Activated naive CD8-positive, alpha-beta T cell (primary cell): ENCODE data around the gene NRXN3.

Source experiments
- H3K27ac Mint-ChIP-seq: one replicate; pipeline ENCODE4 v1.8.0; 2021; ENCODE audit warnings: mixed read lengths
- H3K27me3 Mint-ChIP-seq: one replicate; pipeline ENCODE4 v1.8.0; 2021; ENCODE audit warnings: mixed read lengths
- H3K36me3 Mint-ChIP-seq: one replicate; pipeline ENCODE4 v1.8.0; 2021; ENCODE audit warnings: mixed read lengths
- H3K4me1 Mint-ChIP-seq: one replicate; pipeline ENCODE4 v1.8.0; 2021; ENCODE audit warnings: low read depth, mixed read lengths
- H3K4me3 Mint-ChIP-seq: one replicate; pipeline ENCODE4 v1.8.0; 2021; ENCODE audit warnings: mild to moderate bottlenecking, mixed read lengths
- H3K9me3 Mint-ChIP-seq: one replicate; pipeline ENCODE4 v1.8.0; 2021; ENCODE audit warnings: low read depth, mixed read lengths

The NRXN3 gene

GRCh38 chr14:78592616-78593219 is 422.5 kb downstream of the NRXN3 start:
- Mint-ChIP-seq H3K27me3 (peaks cover 5% of the 10 kb centered on the region), H3K4me3 (no peak overlapping the region), H3K9me3 (no peaks in the 10 kb centered on the region), H3K36me3 (no peaks in the 10 kb centered on the region), H3K4me1 (no peaks in the 10 kb centered on the region), H3K27ac (no peak overlapping the region)

DNA sequence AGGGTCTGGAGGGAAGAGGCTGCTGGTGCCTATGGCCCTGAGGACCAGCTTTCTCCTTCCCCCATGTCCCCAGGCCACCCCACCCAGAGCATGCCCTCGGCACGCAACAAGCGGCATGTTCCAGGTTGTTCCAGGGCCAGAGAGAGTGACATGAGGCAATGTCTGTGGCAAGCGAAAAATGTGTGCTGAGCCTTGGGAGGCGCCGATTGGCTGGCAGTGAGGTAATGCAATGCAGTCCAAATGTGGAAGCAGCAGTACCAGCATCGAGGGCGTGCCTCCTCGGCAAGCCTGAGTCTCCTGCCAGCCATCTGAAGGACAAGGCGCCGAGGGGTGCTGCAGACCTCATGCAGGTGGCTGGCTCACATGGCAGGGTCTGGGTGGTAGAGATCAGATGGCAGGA is 423.8 kb downstream of the NRXN3 start:
- peaks cover 11% of the 10 kb centered on the region for H3K27me3 Mint-ChIP-seq
- no peak overlapping the region for H3K27ac Mint-ChIP-seq
- no peaks in the 10 kb centered on the region for H3K9me3 Mint-ChIP-seq
- H3K4me3 Mint-ChIP-seq: no peak overlapping the region
- no peaks in the 10 kb centered on the region for H3K4me1 Mint-ChIP-seq
- no peaks in the 10 kb centered on the region for H3K36me3 Mint-ChIP-seq

DNA sequence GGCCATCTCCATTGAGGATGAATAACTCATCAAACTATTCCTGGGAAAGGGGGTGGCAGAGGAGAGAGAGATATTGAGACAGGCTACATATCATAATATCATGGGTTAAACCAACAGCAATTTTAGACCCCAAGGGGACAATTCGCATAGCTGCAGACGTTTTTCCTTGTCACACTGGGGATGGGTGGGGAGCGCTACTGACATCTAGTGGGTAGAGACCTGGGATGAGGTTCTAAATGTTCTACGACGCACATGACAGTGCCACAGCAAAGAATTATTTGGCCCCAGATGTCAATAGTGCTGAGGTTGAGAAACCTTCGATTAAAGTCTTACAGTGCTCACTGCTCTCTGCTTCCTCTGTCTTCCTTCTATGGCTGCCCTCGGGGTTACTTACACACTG is 425.6 kb downstream of the NRXN3 start:
- H3K27me3 Mint-ChIP-seq: peaks cover 11% of the 10 kb centered on the region
- no peaks in the 10 kb centered on the region for H3K36me3 Mint-ChIP-seq
- no peaks in the 10 kb centered on the region for H3K4me1 Mint-ChIP-seq
- H3K4me3 Mint-ChIP-seq: no peak overlapping the region
- no peak overlapping the region for H3K27ac Mint-ChIP-seq
- no peaks in the 10 kb centered on the region for H3K9me3 Mint-ChIP-seq

DNA sequence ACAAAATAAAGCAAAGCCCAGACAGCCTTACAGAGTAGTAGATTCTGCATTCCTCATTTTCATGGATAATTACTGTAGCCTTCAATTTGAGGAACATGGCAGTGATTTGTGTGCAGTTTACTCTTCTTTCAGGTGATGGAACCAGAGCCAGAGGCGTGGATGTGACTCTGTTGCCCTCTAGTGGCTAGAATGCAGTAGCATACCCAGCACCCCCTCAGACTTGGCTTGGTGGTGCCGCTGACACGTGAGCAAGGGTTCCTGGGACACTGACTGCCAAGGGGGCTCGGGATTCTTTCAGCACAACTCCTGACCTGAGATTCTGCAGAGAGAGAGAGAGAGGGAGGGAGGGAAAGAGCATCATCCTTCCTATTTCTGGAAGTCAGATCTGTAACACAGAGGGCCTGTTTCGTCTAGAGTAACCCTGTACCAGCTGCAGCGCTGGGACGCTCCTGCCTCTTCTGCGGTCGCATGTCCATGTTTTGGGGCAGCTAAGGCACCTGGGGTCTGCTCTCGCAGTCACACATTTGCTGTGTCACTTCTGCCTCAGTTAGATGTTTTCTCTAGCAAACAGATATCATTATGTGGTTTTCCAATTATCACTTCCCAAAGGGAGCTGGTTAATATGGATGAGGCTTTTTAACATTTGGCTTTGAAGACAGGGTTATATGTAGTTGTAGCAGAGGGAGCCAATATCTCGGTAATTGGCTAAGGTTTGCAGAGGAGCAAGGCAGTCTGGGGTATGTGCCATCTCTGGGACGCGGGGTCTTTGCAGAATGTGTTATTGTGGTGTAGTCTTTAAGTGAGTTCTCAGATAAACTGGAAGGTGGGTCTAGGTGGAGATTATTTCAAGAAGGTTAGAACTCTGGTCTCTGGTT is 428.1 kb downstream of the NRXN3 start:
- Mint-ChIP-seq H3K4me3 (no peak overlapping the region), H3K27me3 (peaks cover 14% of the 10 kb centered on the region), H3K27ac (no peak overlapping the region), H3K9me3 (no peaks in the 10 kb centered on the region), H3K4me1 (no peaks in the 10 kb centered on the region), H3K36me3 (no peaks in the 10 kb centered on the region)

DNA sequence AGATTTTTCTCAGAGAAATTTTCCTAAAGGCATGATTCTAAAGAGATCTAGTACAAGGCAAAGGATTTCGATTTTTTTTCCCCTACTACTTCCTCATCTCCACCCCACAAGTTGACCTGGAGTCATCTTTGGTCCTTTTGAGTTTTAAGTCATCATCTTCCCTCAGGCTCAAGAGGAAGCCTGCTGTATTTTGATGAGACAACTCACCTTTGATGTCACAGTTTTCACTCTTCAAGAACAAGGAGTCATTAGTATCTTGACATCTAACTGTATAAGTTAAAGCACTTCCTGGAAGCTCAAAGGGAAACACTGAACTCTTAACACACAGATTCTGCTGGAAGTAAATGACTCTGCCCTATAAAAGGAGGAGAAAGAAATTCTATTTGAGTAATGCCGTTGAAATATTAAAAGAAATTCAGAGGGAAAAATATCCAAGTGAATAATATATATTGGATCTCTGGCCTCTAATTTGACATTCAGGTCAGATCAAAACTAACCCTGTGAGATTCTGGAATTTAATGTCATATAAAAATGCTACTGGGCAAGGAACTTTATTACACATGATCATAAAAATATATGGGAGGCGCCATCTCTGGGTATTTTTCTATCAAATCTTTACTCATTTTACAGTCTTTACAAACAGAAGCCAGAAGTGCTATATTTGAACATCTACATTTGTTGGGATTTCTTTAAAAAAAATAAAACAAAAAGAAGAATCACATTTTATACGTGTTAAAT is 435.0 kb downstream of the NRXN3 start:
- Mint-ChIP-seq H3K27ac (no peak overlapping the region), H3K27me3 (peaks cover 7% of the 10 kb centered on the region), H3K36me3 (no peaks in the 10 kb centered on the region), H3K4me1 (no peaks in the 10 kb centered on the region), H3K4me3 (no peak overlapping the region), H3K9me3 (no peaks in the 10 kb centered on the region)

DNA sequence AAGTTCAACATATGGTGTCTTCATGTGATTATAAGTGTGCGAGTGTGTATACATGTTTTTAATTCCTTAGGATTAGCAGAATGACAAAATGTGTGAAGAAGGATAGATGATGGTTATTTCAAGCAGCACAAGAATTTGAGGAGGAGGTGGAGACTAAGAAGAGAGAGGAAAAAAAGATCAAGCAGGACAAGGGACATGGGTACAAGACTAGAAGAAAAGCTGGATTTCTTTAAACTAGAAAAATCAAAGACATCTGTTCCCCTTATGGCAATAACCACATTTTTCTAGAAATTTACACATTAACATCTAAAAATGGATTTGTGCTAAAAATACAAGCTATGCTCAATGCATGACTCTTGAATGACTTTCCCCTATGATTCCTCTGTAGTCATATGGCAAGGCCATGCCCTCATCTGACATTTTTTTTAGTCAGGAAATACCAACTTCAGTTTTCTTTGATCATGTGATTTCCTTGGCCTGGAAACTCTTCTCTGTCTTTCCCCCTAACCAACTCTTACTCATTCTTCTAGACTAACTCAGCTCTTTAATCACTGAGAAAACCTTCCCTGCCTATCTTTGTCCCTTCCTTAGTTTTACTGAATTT is 435.8 kb downstream of the NRXN3 start:
- no peaks in the 10 kb centered on the region for H3K36me3 Mint-ChIP-seq
- no peak overlapping the region for H3K4me3 Mint-ChIP-seq
- peaks cover 10% of the 10 kb centered on the region for H3K27me3 Mint-ChIP-seq
- H3K4me1 Mint-ChIP-seq: no peaks in the 10 kb centered on the region
- H3K27ac Mint-ChIP-seq: no peak overlapping the region
- H3K9me3 Mint-ChIP-seq: no peaks in the 10 kb centered on the region

DNA sequence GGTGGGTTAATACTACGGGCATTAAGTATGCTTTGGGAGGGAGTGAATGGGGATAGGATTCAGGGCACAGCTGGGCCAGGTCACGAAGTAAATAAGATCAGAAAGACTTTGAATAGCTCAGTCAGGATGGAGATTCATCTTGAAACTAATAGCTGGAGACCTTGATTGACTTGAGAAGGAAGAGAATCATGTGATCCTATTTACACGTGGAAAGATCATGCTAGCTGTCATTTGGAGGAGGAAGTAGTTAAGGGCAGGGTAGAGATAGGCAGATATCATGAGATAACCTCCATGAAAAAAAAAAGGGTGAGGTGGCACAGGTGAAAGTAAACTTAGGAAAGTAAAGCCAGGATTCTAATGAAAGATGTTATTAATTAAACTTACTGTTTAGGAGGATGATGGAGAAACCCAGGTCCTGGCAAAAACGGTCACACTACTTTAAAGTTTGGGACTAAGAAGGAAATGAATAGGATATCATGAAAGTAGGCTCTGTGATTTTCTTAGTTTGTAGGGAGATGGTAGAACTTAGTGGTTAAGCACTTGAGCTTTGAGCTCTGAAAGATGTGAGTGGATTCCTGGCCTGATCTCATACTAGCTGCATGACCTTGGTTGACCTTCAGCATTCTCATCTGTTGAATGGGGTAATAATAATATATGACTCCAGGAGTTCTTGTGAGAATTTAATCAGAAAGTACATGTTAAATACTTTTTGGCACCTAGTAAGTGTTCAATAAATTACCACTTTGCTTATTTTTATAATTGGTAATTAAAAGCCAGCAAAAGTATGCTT is 439.0 kb downstream of the NRXN3 start:
- H3K36me3 Mint-ChIP-seq: no peaks in the 10 kb centered on the region

GRCh38 chr14:78610994-78611393 is 440.8 kb downstream of the NRXN3 start:
- Mint-ChIP-seq H3K4me3 (no peak overlapping the region), H3K27ac (no peak overlapping the region), H3K4me1 (no peaks in the 10 kb centered on the region)

More for the DNA sequence above, 439.0 kb downstream of the NRXN3 start:
- no peak overlapping the region for H3K27ac Mint-ChIP-seq
- no peak overlapping the region for H3K4me3 Mint-ChIP-seq
- H3K9me3 Mint-ChIP-seq: no peaks in the 10 kb centered on the region
- no peaks in the 10 kb centered on the region for H3K4me1 Mint-ChIP-seq
- peaks cover 9% of the 10 kb centered on the region for H3K27me3 Mint-ChIP-seq

GRCh38 chr14:78611796-78612571 is 441.8 kb downstream of the NRXN3 start:
- H3K4me3 Mint-ChIP-seq: no peak overlapping the region
- H3K4me1 Mint-ChIP-seq: no peaks in the 10 kb centered on the region
- H3K36me3 Mint-ChIP-seq: no peaks in the 10 kb centered on the region
- peaks cover 9% of the 10 kb centered on the region for H3K27me3 Mint-ChIP-seq
- no peaks in the 10 kb centered on the region for H3K9me3 Mint-ChIP-seq
- no peak overlapping the region for H3K27ac Mint-ChIP-seq

More at GRCh38 chr14:78610994-78611393, 440.8 kb downstream of the NRXN3 start:
- Mint-ChIP-seq H3K36me3 (no peaks in the 10 kb centered on the region), H3K9me3 (no peaks in the 10 kb centered on the region), H3K27me3 (peaks cover 9% of the 10 kb centered on the region)

- H3K27me3 Mint-ChIP-seq: peaks cover 8% of the 10 kb centered on the region
- H3K36me3 Mint-ChIP-seq: no peaks in the 10 kb centered on the region
- H3K4me1 Mint-ChIP-seq: no peaks in the 10 kb centered on the region
- no peak overlapping the region for H3K27ac Mint-ChIP-seq
- no peak overlapping the region for H3K4me3 Mint-ChIP-seq
- H3K9me3 Mint-ChIP-seq: no peaks in the 10 kb centered on the region
These were observed 442.5 kb downstream of the NRXN3 start for GRCh38 chr14:78612666-78613065.

DNA sequence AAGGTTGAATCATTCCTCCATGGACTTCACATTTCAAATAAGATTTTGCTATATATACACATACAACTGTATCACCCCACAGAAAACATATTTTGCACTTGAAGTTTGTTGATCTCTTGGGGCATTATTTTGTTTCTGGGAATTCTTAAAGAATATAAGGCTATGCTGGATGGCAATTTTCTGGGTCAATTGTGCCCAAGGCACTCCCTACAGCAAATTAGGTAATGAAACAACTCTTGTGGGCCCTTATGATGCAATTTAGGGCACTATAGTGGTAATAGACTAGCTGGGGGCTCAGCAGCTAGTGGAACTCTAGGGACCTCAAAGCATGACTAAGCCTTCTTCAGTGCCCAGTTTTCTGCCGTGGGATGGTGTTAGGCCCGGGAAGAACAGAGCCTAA is 444.4 kb downstream of the NRXN3 start:
- H3K27ac Mint-ChIP-seq: no peak overlapping the region
- H3K4me3 Mint-ChIP-seq: no peak overlapping the region
- no peaks in the 10 kb centered on the region for H3K4me1 Mint-ChIP-seq
- no peaks in the 10 kb centered on the region for H3K9me3 Mint-ChIP-seq
- H3K36me3 Mint-ChIP-seq: no peaks in the 10 kb centered on the region
- H3K27me3 Mint-ChIP-seq: peaks cover 5% of the 10 kb centered on the region

- Mint-ChIP-seq H3K4me1 (no peaks in the 10 kb centered on the region), H3K27ac (no peak overlapping the region), H3K9me3 (no peaks in the 10 kb centered on the region), H3K27me3 (no peaks in the 10 kb centered on the region), H3K4me3 (no peak overlapping the region), H3K36me3 (no peaks in the 10 kb centered on the region)
These were observed 447.6 kb downstream of the NRXN3 start for GRCh38 chr14:78617735-78618134.

DNA sequence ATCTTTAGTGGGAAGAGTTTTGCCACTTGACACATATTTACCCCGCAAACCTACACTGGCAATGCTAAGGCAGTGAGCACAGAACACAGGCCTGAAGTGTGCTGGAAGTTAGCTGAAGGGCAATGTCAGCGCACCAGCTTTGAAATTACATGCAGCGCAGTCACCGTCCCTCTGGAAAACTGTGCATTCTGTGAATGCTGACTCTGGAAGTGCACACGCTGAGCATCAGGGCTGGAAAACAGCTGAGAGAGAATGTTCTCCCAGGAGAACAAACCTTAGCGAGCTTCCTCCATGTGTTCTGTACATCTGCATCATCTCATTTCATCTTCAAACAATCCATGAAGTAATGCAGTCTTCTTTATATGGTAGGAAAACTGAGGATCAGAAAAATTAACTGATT is 448.2 kb downstream of the NRXN3 start:
- no peaks in the 10 kb centered on the region for H3K4me1 Mint-ChIP-seq
- H3K9me3 Mint-ChIP-seq: no peaks in the 10 kb centered on the region
- no peak overlapping the region for H3K27ac Mint-ChIP-seq
- no peak overlapping the region for H3K4me3 Mint-ChIP-seq
- H3K27me3 Mint-ChIP-seq: no peaks in the 10 kb centered on the region
- H3K36me3 Mint-ChIP-seq: no peaks in the 10 kb centered on the region

DNA sequence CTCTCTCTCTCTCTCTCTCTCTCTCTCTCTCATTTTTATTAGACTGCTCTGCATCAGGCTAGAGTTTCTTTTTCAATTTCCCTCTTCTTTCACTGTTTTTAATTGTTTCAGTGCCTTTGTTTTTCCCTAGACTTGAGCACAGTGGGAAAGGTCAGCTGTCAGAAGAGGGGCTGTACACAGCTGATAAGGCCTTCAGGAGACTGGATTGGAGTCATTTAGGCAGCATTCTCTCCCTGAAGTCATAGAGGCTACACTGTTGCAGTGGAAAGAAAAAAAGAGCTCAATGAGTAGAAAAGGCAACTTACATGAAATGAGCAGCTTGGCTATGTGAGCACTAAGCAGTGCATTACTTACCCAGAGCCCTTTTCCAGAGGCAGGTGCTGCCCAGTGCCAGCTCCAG is 456.9 kb downstream of the NRXN3 start:
- no peaks in the 10 kb centered on the region for H3K4me1 Mint-ChIP-seq
- H3K4me3 Mint-ChIP-seq: no peak overlapping the region
- peaks cover 1% of the 10 kb centered on the region for H3K27me3 Mint-ChIP-seq
- H3K36me3 Mint-ChIP-seq: no peaks in the 10 kb centered on the region
- no peaks in the 10 kb centered on the region for H3K9me3 Mint-ChIP-seq
- no peak overlapping the region for H3K27ac Mint-ChIP-seq
